Suppressor macrophage treated with lipopolysaccharide for 4 hours (primary cell): ENCODE measurements around the gene HSCB.
"Not testable (repeated sequence)": the region's sequence is repeated elsewhere in the genome, so short reads cannot be mapped to it uniquely, and the experiment has no call there.

Experiments
- DNase-seq: peaks from one replicate; pipeline ENCODE4 v3.0.0-alpha.2; 2020

The HSCB gene

GRCh38 chr22:28792491-28793383 is 50.9 kb downstream of the HSCB start:
- no peak for DNase-seq

- no peak for DNase-seq
Measured at GRCh38 chr22:28793976-28794584, 52.2 kb downstream of the HSCB start.

GRCh38 chr22:28795071-28795693 is 53.3 kb downstream of the HSCB start:
- DNase-seq: no peak

DNA sequence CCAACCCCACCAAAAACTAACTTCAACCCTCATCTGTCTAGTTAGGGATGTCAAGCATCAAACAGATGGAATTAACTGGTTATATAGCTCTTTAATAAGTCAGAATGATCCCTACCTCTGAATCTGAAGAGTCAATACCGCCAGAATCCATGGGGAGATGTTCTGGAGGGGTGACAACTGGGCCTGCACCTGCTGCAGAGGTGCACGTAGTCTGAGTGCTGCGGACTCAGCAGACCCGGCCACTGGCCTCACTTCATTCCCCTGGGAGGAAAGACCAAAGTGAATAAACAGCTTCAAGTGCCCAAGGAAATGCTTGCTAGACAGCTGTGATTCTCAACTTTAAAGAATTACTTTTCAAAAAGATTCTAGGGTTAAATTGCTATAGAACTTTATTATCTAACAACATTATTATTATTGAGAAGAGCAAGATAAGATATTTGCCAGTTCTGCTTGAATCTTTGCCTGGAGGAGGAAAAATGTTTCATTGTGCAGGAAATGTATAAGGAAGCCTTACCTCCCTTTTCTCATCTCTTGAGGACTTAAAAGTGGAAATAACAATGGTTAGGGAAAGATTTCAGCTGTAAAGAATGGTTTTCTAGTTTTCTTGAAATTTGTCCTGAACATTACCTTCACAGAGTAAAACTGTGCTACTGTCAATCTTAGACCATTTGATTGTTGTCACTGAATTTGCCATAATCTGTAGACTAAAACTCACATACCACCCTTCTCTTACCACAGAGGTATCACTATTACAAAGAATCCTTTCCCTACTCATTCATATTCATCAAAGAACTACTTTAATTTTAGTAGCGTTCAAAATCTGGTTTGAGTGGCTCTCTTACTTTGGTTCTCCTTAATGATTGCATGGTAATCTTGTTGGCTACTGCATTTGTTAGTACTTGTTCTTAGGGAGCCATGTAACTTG is 54.4 kb downstream of the HSCB start:
- DNase-seq: no peak

GRCh38 chr22:28798810-28799605 is 57.2 kb downstream of the HSCB start:
- peak; percentile 98 for DNase-seq

DNA sequence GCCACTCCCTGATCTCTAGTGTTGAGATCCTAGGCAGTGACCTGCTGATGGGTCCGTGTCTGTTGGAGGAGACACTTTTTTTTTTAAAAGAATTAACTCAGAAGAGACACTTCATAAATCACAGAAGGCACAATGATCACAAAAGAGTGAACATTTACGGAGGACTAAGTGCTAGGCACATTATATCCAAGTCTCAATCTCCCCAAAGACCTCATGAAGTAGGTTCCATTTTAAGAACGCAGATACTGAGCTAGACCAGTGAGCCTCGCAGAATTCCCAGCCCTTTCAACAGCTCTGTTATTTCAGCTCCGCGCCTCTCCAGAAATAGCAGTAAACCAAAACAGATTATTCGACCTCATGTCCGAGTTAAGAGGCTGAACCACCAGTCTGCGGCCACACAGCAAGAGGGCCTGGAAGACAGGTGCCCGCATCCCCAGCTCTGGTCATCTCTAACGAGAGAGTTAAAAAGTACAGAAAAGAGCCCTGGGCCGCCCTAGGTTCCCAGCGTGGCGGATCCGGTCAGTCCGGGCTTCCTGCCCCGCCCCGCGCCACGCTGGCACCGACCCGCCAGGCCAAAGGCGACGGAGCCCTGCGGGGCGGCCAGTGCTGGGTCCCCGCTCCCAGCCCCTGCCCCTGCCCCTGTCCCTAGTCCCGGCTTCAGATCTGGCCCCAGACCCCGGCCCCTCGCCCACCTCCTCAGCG is 57.9 kb downstream of the HSCB start:
- DNase-seq: peak; percentile 76

GRCh38 chr22:28800308-28801041 is 58.6 kb downstream of the HSCB start, which contains the start of gene XBP1:
TSS of gene XBP1 (minus strand) at chr22:28800569.
- DNase-seq: peak; percentile 99

GRCh38 chr22:28801845-28802594 is 60.2 kb downstream of the HSCB start:
- DNase-seq: peak; percentile 38

DNA sequence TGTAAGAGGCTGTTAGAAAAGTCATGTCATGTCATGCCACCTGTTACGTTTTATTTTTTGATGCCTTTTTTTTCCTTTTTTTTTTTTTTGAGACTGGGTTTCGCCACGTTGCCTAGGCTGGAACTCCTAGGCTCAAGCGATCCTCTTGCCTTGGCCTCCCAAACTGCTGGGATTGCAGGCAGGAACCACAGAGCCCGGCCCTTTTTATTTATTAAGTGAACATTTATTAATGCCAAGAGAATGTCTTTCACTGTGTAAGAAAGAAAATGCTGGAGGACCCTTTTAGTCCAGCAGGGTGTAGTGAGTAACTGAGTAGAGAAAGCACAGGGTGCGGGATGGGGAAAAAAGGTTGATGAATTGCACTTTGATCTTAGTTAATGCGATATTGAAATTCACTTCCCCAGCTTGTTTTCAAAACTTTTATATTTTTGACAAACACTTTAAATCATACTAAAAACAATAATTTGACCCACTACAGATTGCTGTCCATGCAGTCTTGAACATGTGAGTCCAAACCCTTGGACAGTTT is 60.8 kb downstream of the HSCB start:
- peak; percentile 31 for DNase-seq

DNA sequence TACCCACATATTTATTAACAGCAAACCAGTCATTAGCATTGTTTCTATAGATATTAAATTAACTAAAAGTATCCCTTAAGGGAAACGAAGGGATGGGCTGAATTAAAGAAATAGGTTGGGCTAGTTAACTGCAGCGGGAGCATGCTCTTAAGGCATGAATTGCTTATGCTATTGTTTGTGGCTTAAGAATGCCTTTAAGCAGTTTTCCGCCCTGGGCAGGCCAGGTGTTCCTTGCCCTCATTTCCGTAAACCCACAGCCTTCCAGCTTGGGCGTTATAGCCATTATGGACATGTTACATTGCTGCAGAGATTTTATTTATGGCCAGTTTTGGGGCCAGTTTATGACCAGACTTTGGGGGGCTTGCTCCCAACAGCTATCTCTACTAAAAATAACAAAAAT is 63.6 kb downstream of the HSCB start:
- DNase-seq: not testable (repeated sequence)
